ENCODE measurements around the gene ARMH3. TPM values are rescaled to one million over a fixed set of nuclear protein-coding genes. Genes with fewer than 3 reads are reported as not detected.

Gene ARMH3
- total and polyA plus RNA-seq, 2 experiments from 2014 or later: 8.7 to 11.1 TPM

DNA sequence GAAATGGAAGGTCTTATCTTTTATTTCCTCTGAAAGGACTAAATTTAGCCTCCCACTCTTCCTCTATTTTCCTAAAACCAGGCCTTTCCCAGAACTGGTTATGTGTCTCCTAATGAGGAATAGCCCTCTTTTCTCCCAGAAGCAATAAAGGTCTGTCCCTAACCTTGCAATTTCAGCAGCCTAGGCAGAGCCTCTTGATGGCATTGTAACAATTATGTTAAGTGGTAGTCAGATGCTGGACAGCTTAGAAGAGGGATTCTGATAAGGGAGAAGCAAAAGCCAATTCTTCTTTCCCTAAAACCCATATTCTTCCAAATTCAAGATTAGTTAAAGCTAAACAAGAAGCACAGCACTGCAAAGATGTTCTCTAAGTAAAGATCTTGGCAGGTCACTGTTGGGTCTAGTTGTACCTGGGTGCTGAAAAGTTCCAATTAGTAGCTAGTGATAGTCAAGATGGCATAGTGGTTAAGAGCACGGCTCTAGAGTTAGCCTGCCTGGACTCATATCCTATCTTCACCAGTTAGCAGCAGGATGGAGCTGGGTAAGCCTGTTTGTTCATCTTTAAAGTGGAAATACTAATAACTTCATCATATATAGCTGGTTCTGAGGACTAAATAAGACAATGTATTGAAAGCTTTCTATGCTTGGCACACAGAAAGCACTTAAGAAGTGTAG is 198.0 kb downstream of the ARMH3 start:
- ATAC-seq: no peak
- Histone ChIP-seq H4K20me1 (replicated peaks; ENCODE audit: insufficient read depth) (no peaks in the 10 kb centered on the region), H2AFZ (no peak overlapping the region), H3K4me3 (no peak overlapping the region), H3K27ac (ENCODE audit: low read depth) (no peak overlapping the region), H3K4me2 (no peak overlapping the region), H3K4me1 (ENCODE audit: insufficient read depth) (no peaks in the 10 kb centered on the region), H3F3A (replicated peaks; ENCODE audit: low read depth) (no peaks in the 10 kb centered on the region), H3K36me3 (ENCODE audit: insufficient read depth) (no peaks in the 10 kb centered on the region), H3K9me2 (ENCODE audit: insufficient read depth) (no peaks in the 10 kb centered on the region), H3K27me3 (ENCODE audit: insufficient read depth) (no peaks in the 10 kb centered on the region), H3K79me2 (replicated peaks; ENCODE audit: insufficient read depth) (no peaks in the 10 kb centered on the region)
- DNase-seq (ENCODE audit: low spot score): no peak
- H3K4me3 Mint-ChIP-seq: no peak overlapping the region
- H3K27me3 Mint-ChIP-seq (ENCODE audit: insufficient read depth, low read depth, poor library complexity): peaks cover 2% of the 10 kb centered on the region
- peaks cover 13% of the 10 kb centered on the region for H3K36me3 Mint-ChIP-seq (ENCODE audit: low read depth)
- TF ChIP-seq REST (IDR thresholded peaks at IDR 0.05; ENCODE audit: unreplicated experiment) (no peak), EZH2phosphoT487 (IDR thresholded peaks at IDR 0.05; ENCODE audit: unreplicated experiment) (no peak), ZNF331 (CRISPR knock-in tag; IDR thresholded peaks at IDR 0.05; ENCODE audit: low read depth) (no peak), ETS1 (IDR thresholded peaks at IDR 0.05) (no peak), EZH2 (IDR thresholded peaks at IDR 0.05; ENCODE audit: low read depth, unreplicated experiment) (no peak), STAT1 (IDR thresholded peaks at IDR 0.05; ENCODE audit: unreplicated experiment) (no peak), CREB1 (CRISPR knock-in tag; IDR thresholded peaks at IDR 0.05; ENCODE audit: low read depth) (no peak), POLR2AphosphoS5 (IDR thresholded peaks at IDR 0.05; ENCODE audit: low read depth) (no peak), NANOG (IDR thresholded peaks at IDR 0.05; ENCODE audit: borderline replicate concordance) (no peak), ZNF114 (CRISPR knock-in tag; IDR thresholded peaks at IDR 0.05) (no peak), JUNB (IDR thresholded peaks at IDR 0.05; ENCODE audit: unreplicated experiment) (no peak)
- TF ChIP-seq, protein P1, sequence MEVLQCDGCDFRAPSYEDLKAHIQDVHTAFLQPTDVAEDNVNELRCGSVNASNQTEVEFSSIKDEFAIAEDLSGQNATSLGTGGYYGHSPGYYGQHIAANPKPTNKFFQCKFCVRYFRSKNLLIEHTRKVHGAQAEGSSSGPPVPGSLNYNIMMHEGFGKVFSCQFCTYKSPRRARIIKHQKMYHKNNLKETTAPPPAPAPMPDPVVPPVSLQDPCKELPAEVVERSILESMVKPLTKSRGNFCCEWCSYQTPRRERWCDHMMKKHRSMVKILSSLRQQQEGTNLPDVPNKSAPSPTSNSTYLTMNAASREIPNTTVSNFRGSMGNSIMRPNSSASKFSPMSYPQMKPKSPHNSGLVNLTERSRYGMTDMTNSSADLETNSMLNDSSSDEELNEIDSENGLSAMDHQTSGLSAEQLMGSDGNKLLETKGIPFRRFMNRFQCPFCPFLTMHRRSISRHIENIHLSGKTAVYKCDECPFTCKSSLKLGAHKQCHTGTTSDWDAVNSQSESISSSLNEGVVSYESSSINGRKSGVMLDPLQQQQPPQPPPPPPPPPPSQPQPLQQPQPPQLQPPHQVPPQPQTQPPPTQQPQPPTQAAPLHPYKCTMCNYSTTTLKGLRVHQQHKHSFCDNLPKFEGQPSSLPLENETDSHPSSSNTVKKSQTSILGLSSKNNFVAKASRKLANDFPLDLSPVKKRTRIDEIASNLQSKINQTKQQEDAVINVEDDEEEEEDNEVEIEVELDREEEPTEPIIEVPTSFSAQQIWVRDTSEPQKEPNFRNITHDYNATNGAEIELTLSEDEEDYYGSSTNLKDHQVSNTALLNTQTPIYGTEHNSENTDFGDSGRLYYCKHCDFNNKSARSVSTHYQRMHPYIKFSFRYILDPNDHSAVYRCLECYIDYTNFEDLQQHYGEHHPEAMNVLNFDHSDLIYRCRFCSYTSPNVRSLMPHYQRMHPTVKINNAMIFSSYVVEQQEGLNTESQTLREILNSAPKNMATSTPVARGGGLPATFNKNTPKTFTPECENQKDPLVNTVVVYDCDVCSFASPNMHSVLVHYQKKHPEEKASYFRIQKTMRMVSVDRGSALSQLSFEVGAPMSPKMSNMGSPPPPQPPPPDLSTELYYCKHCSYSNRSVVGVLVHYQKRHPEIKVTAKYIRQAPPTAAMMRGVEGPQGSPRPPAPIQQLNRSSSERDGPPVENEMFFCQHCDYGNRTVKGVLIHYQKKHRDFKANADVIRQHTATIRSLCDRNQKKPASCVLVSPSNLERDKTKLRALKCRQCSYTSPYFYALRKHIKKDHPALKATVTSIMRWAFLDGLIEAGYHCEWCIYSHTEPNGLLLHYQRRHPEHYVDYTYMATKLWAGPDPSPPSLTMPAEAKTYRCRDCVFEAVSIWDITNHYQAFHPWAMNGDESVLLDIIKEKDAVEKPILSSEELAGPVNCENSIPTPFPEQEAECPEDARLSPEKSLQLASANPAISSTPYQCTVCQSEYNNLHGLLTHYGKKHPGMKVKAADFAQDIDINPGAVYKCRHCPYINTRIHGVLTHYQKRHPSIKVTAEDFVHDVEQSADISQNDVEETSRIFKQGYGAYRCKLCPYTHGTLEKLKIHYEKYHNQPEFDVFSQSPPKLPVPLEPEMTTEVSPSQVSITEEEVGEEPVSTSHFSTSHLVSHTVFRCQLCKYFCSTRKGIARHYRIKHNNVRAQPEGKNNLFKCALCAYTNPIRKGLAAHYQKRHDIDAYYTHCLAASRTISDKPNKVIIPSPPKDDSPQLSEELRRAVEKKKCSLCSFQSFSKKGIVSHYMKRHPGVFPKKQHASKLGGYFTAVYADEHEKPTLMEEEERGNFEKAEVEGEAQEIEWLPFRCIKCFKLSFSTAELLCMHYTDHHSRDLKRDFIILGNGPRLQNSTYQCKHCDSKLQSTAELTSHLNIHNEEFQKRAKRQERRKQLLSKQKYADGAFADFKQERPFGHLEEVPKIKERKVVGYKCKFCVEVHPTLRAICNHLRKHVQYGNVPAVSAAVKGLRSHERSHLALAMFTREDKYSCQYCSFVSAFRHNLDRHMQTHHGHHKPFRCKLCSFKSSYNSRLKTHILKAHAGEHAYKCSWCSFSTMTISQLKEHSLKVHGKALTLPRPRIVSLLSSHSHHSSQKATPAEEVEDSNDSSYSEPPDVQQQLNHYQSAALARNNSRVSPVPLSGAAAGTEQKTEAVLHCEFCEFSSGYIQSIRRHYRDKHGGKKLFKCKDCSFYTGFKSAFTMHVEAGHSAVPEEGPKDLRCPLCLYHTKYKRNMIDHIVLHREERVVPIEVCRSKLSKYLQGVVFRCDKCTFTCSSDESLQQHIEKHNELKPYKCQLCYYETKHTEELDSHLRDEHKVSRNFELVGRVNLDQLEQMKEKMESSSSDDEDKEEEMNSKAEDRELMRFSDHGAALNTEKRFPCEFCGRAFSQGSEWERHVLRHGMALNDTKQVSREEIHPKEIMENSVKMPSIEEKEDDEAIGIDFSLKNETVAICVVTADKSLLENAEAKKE (CRISPR knock-in tag; IDR thresholded peaks at IDR 0.05): no peak
- TF ChIP-seq, protein P2, sequence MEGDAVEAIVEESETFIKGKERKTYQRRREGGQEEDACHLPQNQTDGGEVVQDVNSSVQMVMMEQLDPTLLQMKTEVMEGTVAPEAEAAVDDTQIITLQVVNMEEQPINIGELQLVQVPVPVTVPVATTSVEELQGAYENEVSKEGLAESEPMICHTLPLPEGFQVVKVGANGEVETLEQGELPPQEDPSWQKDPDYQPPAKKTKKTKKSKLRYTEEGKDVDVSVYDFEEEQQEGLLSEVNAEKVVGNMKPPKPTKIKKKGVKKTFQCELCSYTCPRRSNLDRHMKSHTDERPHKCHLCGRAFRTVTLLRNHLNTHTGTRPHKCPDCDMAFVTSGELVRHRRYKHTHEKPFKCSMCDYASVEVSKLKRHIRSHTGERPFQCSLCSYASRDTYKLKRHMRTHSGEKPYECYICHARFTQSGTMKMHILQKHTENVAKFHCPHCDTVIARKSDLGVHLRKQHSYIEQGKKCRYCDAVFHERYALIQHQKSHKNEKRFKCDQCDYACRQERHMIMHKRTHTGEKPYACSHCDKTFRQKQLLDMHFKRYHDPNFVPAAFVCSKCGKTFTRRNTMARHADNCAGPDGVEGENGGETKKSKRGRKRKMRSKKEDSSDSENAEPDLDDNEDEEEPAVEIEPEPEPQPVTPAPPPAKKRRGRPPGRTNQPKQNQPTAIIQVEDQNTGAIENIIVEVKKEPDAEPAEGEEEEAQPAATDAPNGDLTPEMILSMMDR (conservative IDR thresholded peaks at IDR 0.05; ENCODE audit: low read depth in 2 of 2): no peak
- H3K27ac Mint-ChIP-seq: no peak overlapping the region
- H3K4me1 Mint-ChIP-seq: no peaks in the 10 kb centered on the region
- peaks cover 14% of the 10 kb centered on the region for H3K9me3 Mint-ChIP-seq
